NCI-H2029 treated with DMSO at 0.1 percent for 48 hours (cell line): Measurements from ENCODE around the gene ZNF660.
"Not testable (repeated sequence)": the region's sequence is repeated elsewhere in the genome, so short reads cannot be mapped to it uniquely, and the experiment has no call there.

ENCODE experiments used
- DNase-seq: peaks from one replicate; lab custom pipeline; 2025; lab: John Stamatoyannopoulos, UW

The ZNF660 gene

GRCh38 chr3:44584646-44585501 is at the start of gene ZNF660:
Gene ZNF660, plus strand, starts transcription at chr3:44584964. Its CDS starts 9,230 bp downstream, at chr3:44594194.
- peak; percentile 28 for DNase-seq

GRCh38 chr3:44535364-44535763 is 49.4 kb upstream of the ZNF660 start:
- DNase-seq = no peak

- not testable (repeated sequence) for DNase-seq
These were observed 40.0 kb upstream of the ZNF660 start for GRCh38 chr3:44544811-44545210.

- DNase-seq = peak; percentile 20
These were observed 29.9 kb upstream of the ZNF660 start, which contains the start of gene ZKSCAN7 for GRCh38 chr3:44554626-44555592. Gene ZKSCAN7, plus strand, starts transcription at chr3:44555193. Its CDS starts 1,855 bp downstream, at chr3:44557048.

GRCh38 chr3:44555723-44556122 is 29.0 kb upstream of the ZNF660 start:
- DNase-seq = no peak

- no peak for DNase-seq
These were observed 27.7 kb upstream of the ZNF660 start for GRCh38 chr3:44557074-44557473.

- DNase-seq = no peak
These were observed 23.7 kb upstream of the ZNF660 start for GRCh38 chr3:44561076-44561475.

- DNase-seq = no peak
These were observed 22.6 kb upstream of the ZNF660 start for GRCh38 chr3:44562147-44562546.

- DNase-seq = no peak
These were observed 16.2 kb upstream of the ZNF660 start for GRCh38 chr3:44568561-44568960.

GRCh38 chr3:44571024-44571423 is 13.7 kb upstream of the ZNF660 start:
- no peak for DNase-seq

GRCh38 chr3:44576613-44577012 is 8.2 kb upstream of the ZNF660 start:
- no peak for DNase-seq

- DNase-seq = not testable (repeated sequence)
These were observed 7.3 kb upstream of the ZNF660 start for GRCh38 chr3:44577354-44577952.

- DNase-seq = not testable (repeated sequence)
These were observed 6.4 kb upstream of the ZNF660 start for GRCh38 chr3:44578316-44578715.

- not testable (repeated sequence) for DNase-seq
These were observed 5.7 kb upstream of the ZNF660 start for GRCh38 chr3:44578924-44579515.

GRCh38 chr3:44579749-44580148 is 5.0 kb upstream of the ZNF660 start:
- DNase-seq = not testable (repeated sequence)

- DNase-seq = not testable (repeated sequence)
These were observed 3.8 kb upstream of the ZNF660 start for GRCh38 chr3:44580971-44581370.

- DNase-seq = no peak
These were observed 11.9 kb downstream of the ZNF660 start for GRCh38 chr3:44596621-44597020.

GRCh38 chr3:44601749-44602148 is 17.0 kb downstream of the ZNF660 start:
- DNase-seq = no peak

GRCh38 chr3:44612678-44613077 is 27.9 kb downstream of the ZNF660 start:
- no peak for DNase-seq

GRCh38 chr3:44624749-44625480 is 40.2 kb downstream of the ZNF660 start, which contains the start of gene ZNF197:
Gene ZNF197, plus strand, starts transcription at chr3:44625036. Its CDS starts 4,119 bp downstream, at chr3:44629155.
- peak; percentile 95 for DNase-seq

GRCh38 chr3:44628716-44629115 is 44.0 kb downstream of the ZNF660 start:
- DNase-seq = no peak
